Lung (tissue), 12 donors: ENCODE measurements around the gene TPM3. TPM values are rescaled to one million over a fixed set of nuclear protein-coding genes. Genes with fewer than 3 reads are reported as not detected.

Experiments
- ATAC-seq: fragments of 200-7000 bp; cut with Tn5 transposase; one replicate; pipeline ENCODE4 v1.9.1; 2020; ENCODE audit warnings: moderate number of reproducible peaks; ENCODE audit not compliant: insufficient read depth, low FRiP score
- DNase-seq, 3 donors: peaks; one replicate each; pipeline ENCODE4 v3.0.0-alpha.2; 2013 to 2017
- H3K27ac ChIP-seq, 2 donors: one replicate each; pipeline ENCODE4 v1.5.1; 2013; ENCODE audit warnings: mild to moderate bottlenecking in 2 of 2, moderate library complexity in 2 of 2, control low read depth in 1 of 2, inconsistent platforms in 1 of 2, low read depth in 1 of 2, low read length in 1 of 2
- H3K27me3 ChIP-seq, 3 donors: one replicate each; pipeline ENCODE4 v1.5.1; 2013; ENCODE audit warnings: low read length in 2 of 3; ENCODE audit not compliant: control insufficient read depth in 3 of 3, insufficient read depth in 3 of 3
- H3K36me3 ChIP-seq, 4 donors: one replicate each; pipeline ENCODE4 v1.5.1; 2013; ENCODE audit warnings: low read length in 4 of 4, mild to moderate bottlenecking in 1 of 4, moderate library complexity in 1 of 4; ENCODE audit not compliant: control insufficient read depth in 4 of 4, insufficient read depth in 4 of 4
- H3K4me1 ChIP-seq, 5 donors: one replicate each; pipeline ENCODE4 v1.5.1; 2013; ENCODE audit warnings: low read length in 5 of 5, mild to moderate bottlenecking in 2 of 5, moderate library complexity in 1 of 5; ENCODE audit not compliant: control insufficient read depth in 5 of 5, insufficient read depth in 5 of 5
- H3K4me3 ChIP-seq: one replicate; pipeline ENCODE4 v1.5.1; 2013; ENCODE audit warnings: mild to moderate bottlenecking, control low read depth, moderate library complexity
- H3K9ac ChIP-seq, 2 donors: one replicate each; pipeline ENCODE4 v1.5.1; 2013; ENCODE audit warnings: low read length in 2 of 2, control low read depth in 1 of 2; ENCODE audit not compliant: insufficient read depth in 1 of 2
- H3K9me3 ChIP-seq, 4 donors: one replicate each; pipeline ENCODE4 v1.5.1; 2013; ENCODE audit warnings: low read length in 3 of 4, mild to moderate bottlenecking in 1 of 4, moderate library complexity in 1 of 4; ENCODE audit not compliant: control insufficient read depth in 4 of 4, insufficient read depth in 3 of 4
- CTCF ChIP-seq: IDR thresholded peaks from 2 replicates; pipeline ENCODE4 v1.5.1; 2012; ENCODE audit warnings: mild to moderate bottlenecking; ENCODE audit errors: control extremely low read depth, extremely low read depth
- WGBS, 2 donors: extraction: QIAGEN DNeasy Blood & Tissue Kit; methylation state at CpG; one replicate each; pipeline ENCODE4 v1.1.7; 2013; 5-methylcytosine and 5-hydroxymethylcytosine counted together
- polyA plus RNA-seq, 2 donors: library from polyadenylated mRNA; stranded (reverse); fragments of 200-250 nt; gene quantifications; one replicate each; pipeline ENCODE4 v1.2.1, GENCODE V29; 2013
- total RNA-seq, 2 donors: library from RNA; depleted of rRNA in 1 of 2; stranded (reverse); fragments of >200 nt in 1 of 2; gene quantifications; one replicate each; pipeline ENCODE4 v1.2.1, GENCODE V29; 2014 to 2021
- donor health status: control.
- donor health status: control.
- donor health status: Bipolar disorder and iron deficiency.
- donor health status: healthy.
- donor health status: DM: yes; HTN: yes; CAD: no.

TPM3 gene
- total and polyA plus RNA-seq, 4 donors: 164 to 482 (median 306) TPM

- no peaks in the 10 kb centered on the region for H3K9me3 ChIP-seq
Measured at GRCh38 chr1:154219541-154219940, 27.6 kb upstream of the TPM3 start.

GRCh38 chr1:154218545-154218944 is 26.6 kb upstream of the TPM3 start:
- Histone ChIP-seq H3K36me3 (peaks cover 10 to 28% (median 16%) of the 10 kb centered on the region in 4 donors), H3K4me1 (peaks cover 1 to 23% (median 12%) of the 10 kb centered on the region in 5 donors), H3K9me3 (no peaks in the 10 kb centered on the region), H3K9ac (no peak overlapping the region), H3K4me3 (no peak overlapping the region), H3K27me3 (no peaks in the 10 kb centered on the region), H3K27ac (peak overlapping the region in 1 of 2 donors; percentile 22)
- 54 to 70% methylated on average over 3 of the region's 3 CpGs for WGBS, 2 donors
- DNase-seq: no peak
- no peak for TF ChIP-seq CTCF
- no peak for ATAC-seq

More at GRCh38 chr1:154219541-154219940, 27.6 kb upstream of the TPM3 start:
- Histone ChIP-seq H3K4me1 (peaks cover 1 to 23% (median 12%) of the 10 kb centered on the region in 5 donors), H3K4me3 (peak overlapping the region; percentile 83), H3K9ac (peak overlapping the region; percentile 99 to 100), H3K27me3 (no peaks in the 10 kb centered on the region), H3K27ac (peak overlapping the region; percentile 55 to 97), H3K36me3 (peaks cover 5 to 21% (median 11%) of the 10 kb centered on the region in 4 donors)
- TF ChIP-seq CTCF: no peak
- peak in 2 of 3 donors; percentile 19 to 37 for DNase-seq
- 11 to 12% methylated on average over 5 of the region's 5 CpGs for WGBS, 2 donors
- no peak for ATAC-seq

GRCh38 chr1:154213274-154213673 is 21.4 kb upstream of the TPM3 start:
- DNase-seq: no peak
- peak overlapping the region in 1 of 2 donors; percentile 71 for H3K27ac ChIP-seq
- no peak overlapping the region for H3K9ac ChIP-seq
- TF ChIP-seq CTCF: no peak
- ATAC-seq: no peak
- H3K4me3 ChIP-seq: no peak overlapping the region
- H3K4me1 ChIP-seq: peaks cover 0 to 2% (median 1%) of the 10 kb centered on the region in 5 donors
- WGBS, 2 donors: 92 to 100% methylated on average over 1 of the region's 1 CpG
- H3K27me3 ChIP-seq: no peaks in the 10 kb centered on the region
- peaks cover 18 to 44% (median 37%) of the 10 kb centered on the region in 4 donors for H3K36me3 ChIP-seq
- H3K9me3 ChIP-seq: no peaks in the 10 kb centered on the region

- Histone ChIP-seq H3K9me3 (no peaks in the 10 kb centered on the region), H3K27ac (peak overlapping the region in 1 of 2 donors; percentile 71), H3K36me3 (peaks cover 22 to 46% (median 36%) of the 10 kb centered on the region in 4 donors), H3K27me3 (no peaks in the 10 kb centered on the region), H3K4me3 (no peak overlapping the region), H3K9ac (no peak overlapping the region), H3K4me1 (no peaks in the 10 kb centered on the region)
- WGBS, 2 donors: 96 to 97% methylated on average over 10 of the region's 10 CpGs
- TF ChIP-seq CTCF: no peak
- ATAC-seq (no peak), DNase-seq (no peak)
Measured at GRCh38 chr1:154212083-154212482, 20.2 kb upstream of the TPM3 start.
